Loucy (cell line): ENCODE results near the gene FGFR4.

ENCODE experiments used
- EZH2phosphoT487 ChIP-seq: fragments of 200-600 bp; IDR thresholded peaks from 2 replicates; pipeline ENCODE4 v1.6.1; 2018; ENCODE audit warnings: antibody characterized with exemption, mild to moderate bottlenecking, moderate library complexity, borderline replicate concordance
- TF ChIP-seq, protein P1 (sequence below): fragments of 200-600 bp; sonication (generic); conservative IDR thresholded peaks from 2 replicates; pipeline ENCODE4 v1.5.1; 2014; ENCODE audit warnings: mild to moderate bottlenecking, antibody characterized with exemption, low read length

DNA sequence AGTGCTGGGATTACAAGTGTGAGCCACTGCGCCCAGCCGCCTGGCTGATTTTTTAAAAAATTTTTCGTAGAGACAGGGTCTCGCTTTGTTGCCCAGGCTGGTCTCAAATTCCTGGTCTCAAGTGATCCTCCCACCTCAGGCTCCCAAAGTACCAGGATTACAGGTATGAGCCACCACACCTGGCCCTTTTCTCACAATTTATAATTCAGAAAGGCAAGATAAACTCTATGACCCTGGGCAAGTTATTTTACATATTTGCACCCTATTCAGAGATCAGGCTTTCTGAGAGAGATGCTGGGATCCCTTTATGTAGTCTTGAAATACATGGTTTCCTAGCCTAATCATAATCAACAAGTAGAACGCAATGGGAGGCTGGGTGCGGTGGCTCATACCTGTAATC, 43.6 kb upstream of the FGFR4 start:
- TF ChIP-seq, protein P1, sequence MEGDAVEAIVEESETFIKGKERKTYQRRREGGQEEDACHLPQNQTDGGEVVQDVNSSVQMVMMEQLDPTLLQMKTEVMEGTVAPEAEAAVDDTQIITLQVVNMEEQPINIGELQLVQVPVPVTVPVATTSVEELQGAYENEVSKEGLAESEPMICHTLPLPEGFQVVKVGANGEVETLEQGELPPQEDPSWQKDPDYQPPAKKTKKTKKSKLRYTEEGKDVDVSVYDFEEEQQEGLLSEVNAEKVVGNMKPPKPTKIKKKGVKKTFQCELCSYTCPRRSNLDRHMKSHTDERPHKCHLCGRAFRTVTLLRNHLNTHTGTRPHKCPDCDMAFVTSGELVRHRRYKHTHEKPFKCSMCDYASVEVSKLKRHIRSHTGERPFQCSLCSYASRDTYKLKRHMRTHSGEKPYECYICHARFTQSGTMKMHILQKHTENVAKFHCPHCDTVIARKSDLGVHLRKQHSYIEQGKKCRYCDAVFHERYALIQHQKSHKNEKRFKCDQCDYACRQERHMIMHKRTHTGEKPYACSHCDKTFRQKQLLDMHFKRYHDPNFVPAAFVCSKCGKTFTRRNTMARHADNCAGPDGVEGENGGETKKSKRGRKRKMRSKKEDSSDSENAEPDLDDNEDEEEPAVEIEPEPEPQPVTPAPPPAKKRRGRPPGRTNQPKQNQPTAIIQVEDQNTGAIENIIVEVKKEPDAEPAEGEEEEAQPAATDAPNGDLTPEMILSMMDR = no peak
- no peak for TF ChIP-seq EZH2phosphoT487
